Ramos (cell line): ENCODE data around the gene FRMPD2.

ENCODE experiments used
- in situ Hi-C: fragments of 300-500 bp; cut with MboI; formaldehyde crosslinking; loops from one replicate; pipeline ENCODE4 v1.14.3; 2022; ENCODE audit warnings: low sequenced_read_pairs; ENCODE audit not compliant: unreplicated experiment

FRMPD2 gene

GRCh38 chr10:48274636-48275035, at the start of gene FRMPD2:
Gene FRMPD2 (minus strand): TSS chr10:48274696. CDS start chr10:48274567, 129 bp downstream.
- in situ Hi-C loops = no loop called here

GRCh38 chr10:48322017-48322416, 47.5 kb upstream of the FRMPD2 start:
- in situ Hi-C loops = no loop called here

GRCh38 chr10:48317321-48317990, 43.0 kb upstream of the FRMPD2 start:
- in situ Hi-C loops = no loop called here

GRCh38 chr10:48316236-48316635, 41.7 kb upstream of the FRMPD2 start:
- in situ Hi-C loops = no loop called here

GRCh38 chr10:48314107-48314506, 39.6 kb upstream of the FRMPD2 start:
- in situ Hi-C loops = no loop called here

- in situ Hi-C loops = no loop called here
These were observed 35.3 kb upstream of the FRMPD2 start for GRCh38 chr10:48309711-48310226.

- in situ Hi-C loops = no loop called here
These were observed 33.2 kb upstream of the FRMPD2 start for GRCh38 chr10:48307711-48308018.

GRCh38 chr10:48306870-48307710, 32.6 kb upstream of the FRMPD2 start:
- in situ Hi-C loops = no loop called here

GRCh38 chr10:48306265-48306869, 31.9 kb upstream of the FRMPD2 start, which contains the start of gene MAPK8:
Gene MAPK8 (plus strand): TSS chr10:48306677. CDS start chr10:48401661, 94,984 bp downstream.
- in situ Hi-C loops = no loop called here

GRCh38 chr10:48305905-48306264, 31.4 kb upstream of the FRMPD2 start:
- in situ Hi-C loops = no loop called here

- in situ Hi-C loops = no loop called here
These were observed 28.3 kb upstream of the FRMPD2 start for GRCh38 chr10:48302515-48303476.

GRCh38 chr10:48300556-48300955, 26.1 kb upstream of the FRMPD2 start:
- in situ Hi-C loops = no loop called here

- in situ Hi-C loops = no loop called here
These were observed 25.2 kb upstream of the FRMPD2 start for GRCh38 chr10:48299692-48300091.

- in situ Hi-C loops = no loop called here
These were observed 24.6 kb upstream of the FRMPD2 start for GRCh38 chr10:48299066-48299465.

- in situ Hi-C loops = no loop called here
These were observed 22.1 kb upstream of the FRMPD2 start for GRCh38 chr10:48296576-48297098.

- in situ Hi-C loops = no loop called here
These were observed 19.9 kb upstream of the FRMPD2 start for GRCh38 chr10:48294431-48294830.

- in situ Hi-C loops = no loop called here
These were observed 18.1 kb upstream of the FRMPD2 start for GRCh38 chr10:48292616-48293015.

GRCh38 chr10:48291190-48291589, 16.7 kb upstream of the FRMPD2 start:
- in situ Hi-C loops = no loop called here

GRCh38 chr10:48290286-48290685, 15.8 kb upstream of the FRMPD2 start:
- in situ Hi-C loops = no loop called here
